OCI-LY1 (cell line): Measurements from ENCODE around the gene SPI1.

Source experiments
- EZH2 ChIP-seq: fragments of 200-600 bp; sonication (generic), shearing (Covaris generic); IDR thresholded peaks from 2 replicates; pipeline ENCODE4 v1.8.0; 2017; ENCODE audit warnings: borderline replicate concordance, mixed run types, mild to moderate bottlenecking, antibody characterized with exemption, low read length, moderate library complexity, mixed read lengths
- TF ChIP-seq, protein P1 (sequence below): fragments of 200-600 bp; sonication (generic), shearing (Covaris generic); IDR thresholded peaks from 2 replicates; pipeline ENCODE4 v1.5.1; 2017; ENCODE audit warnings: mild to moderate bottlenecking, antibody characterized with exemption, low read length, moderate library complexity, mixed read lengths

DNA sequence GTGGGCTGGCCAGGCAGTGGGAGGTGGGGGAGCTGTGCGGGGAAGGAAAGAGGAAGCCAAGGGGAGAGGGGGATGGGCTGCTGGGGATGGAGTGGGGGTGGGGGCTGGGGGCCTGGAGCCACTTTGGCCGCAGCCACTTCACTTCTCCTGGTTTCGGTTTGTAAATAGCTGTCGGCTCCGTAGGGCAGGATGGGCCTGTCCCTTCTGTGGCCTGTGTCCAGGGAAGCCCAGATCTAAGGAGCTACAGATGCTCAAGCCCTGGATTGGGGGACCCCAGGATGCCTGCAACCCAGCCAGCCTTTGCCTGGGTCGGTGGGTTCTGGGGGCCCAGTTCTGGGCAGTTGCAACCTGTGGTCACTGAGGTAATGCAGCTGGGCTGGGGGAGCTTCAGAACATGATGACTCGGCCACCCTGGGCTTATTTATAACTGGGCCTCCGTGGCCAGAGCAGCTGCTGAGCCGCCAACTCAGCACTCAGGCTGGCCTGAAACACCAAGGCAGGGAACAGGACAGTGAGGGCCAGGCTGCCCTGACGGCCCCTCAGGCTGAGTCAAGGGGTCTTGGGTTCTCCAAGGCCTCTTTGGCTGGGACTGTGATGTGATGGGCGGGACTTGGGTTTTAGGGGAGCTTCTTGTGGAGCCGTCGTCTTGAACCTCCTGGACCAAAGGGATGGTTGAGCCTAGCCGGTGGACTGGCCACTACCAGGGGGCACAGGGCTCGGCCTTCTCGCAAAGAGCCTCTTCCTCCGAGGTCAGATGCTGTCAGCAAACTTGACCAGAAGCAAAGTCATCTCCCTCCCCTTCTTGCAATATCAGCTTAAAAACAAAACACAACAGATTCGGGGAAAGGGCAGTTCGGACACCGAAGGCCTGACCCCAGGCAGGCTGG lies 15.1 kb upstream of the SPI1 start:
- TF ChIP-seq, protein P1, sequence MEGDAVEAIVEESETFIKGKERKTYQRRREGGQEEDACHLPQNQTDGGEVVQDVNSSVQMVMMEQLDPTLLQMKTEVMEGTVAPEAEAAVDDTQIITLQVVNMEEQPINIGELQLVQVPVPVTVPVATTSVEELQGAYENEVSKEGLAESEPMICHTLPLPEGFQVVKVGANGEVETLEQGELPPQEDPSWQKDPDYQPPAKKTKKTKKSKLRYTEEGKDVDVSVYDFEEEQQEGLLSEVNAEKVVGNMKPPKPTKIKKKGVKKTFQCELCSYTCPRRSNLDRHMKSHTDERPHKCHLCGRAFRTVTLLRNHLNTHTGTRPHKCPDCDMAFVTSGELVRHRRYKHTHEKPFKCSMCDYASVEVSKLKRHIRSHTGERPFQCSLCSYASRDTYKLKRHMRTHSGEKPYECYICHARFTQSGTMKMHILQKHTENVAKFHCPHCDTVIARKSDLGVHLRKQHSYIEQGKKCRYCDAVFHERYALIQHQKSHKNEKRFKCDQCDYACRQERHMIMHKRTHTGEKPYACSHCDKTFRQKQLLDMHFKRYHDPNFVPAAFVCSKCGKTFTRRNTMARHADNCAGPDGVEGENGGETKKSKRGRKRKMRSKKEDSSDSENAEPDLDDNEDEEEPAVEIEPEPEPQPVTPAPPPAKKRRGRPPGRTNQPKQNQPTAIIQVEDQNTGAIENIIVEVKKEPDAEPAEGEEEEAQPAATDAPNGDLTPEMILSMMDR: no peak
- TF ChIP-seq EZH2: no peak
